Fibroblast of the aortic adventitia (primary cell): ENCODE measurements around the gene LRRFIP2. TPM values are rescaled to one million over a fixed set of nuclear protein-coding genes. Genes with fewer than 3 reads are reported as not detected.

ENCODE experiments used
- DNase-seq: peaks from one replicate; pipeline ENCODE4 v3.0.0-alpha.2; 2010; ENCODE audit warnings: low read depth
- H3K4me3 ChIP-seq: 2 replicates; pipeline ENCODE4 v1.5.1; 2011; ENCODE audit warnings: low read depth, mild to moderate bottlenecking, control low read depth, low read length, moderate library complexity
- total RNA-seq: library from RNA; depleted of rRNA; stranded (reverse); fragments of >200 nt; gene quantifications from 2 replicates; pipeline ENCODE4 v1.2.3, GENCODE V29; 2012; ENCODE audit warnings: low replicate concordance
- TF ChIP-seq, protein P1 (sequence below): IDR thresholded peaks from 2 replicates; pipeline ENCODE4 v1.5.1; 2011; ENCODE audit warnings: mild to moderate bottlenecking, low read length, control low read depth, inconsistent platforms; ENCODE audit not compliant: insufficient read depth

The LRRFIP2 gene
- total RNA-seq, 1 donor: 46.8 TPM

DNA sequence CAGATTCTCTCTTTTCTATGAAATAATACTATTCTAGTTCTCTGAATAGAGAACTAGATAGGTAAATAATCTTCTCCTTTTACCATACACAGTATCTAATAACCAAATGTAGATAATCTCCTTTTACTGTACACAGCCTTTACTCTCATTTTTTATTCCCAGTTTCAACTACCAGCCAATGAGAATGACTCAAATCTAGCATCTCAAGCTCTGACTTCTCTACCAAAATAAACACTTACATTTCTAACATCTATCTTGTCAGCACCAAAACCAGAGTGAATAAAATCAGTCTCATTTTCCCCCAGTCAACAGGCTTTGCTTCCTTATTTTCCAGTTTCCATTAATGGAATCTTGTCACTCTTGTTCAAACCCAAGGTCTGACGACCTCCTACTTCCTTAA is 36.9 kb downstream of the LRRFIP2 start:
- no peak overlapping the region for H3K4me3 ChIP-seq
- DNase-seq: no peak
- TF ChIP-seq, protein P1, sequence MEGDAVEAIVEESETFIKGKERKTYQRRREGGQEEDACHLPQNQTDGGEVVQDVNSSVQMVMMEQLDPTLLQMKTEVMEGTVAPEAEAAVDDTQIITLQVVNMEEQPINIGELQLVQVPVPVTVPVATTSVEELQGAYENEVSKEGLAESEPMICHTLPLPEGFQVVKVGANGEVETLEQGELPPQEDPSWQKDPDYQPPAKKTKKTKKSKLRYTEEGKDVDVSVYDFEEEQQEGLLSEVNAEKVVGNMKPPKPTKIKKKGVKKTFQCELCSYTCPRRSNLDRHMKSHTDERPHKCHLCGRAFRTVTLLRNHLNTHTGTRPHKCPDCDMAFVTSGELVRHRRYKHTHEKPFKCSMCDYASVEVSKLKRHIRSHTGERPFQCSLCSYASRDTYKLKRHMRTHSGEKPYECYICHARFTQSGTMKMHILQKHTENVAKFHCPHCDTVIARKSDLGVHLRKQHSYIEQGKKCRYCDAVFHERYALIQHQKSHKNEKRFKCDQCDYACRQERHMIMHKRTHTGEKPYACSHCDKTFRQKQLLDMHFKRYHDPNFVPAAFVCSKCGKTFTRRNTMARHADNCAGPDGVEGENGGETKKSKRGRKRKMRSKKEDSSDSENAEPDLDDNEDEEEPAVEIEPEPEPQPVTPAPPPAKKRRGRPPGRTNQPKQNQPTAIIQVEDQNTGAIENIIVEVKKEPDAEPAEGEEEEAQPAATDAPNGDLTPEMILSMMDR: no peak

DNA sequence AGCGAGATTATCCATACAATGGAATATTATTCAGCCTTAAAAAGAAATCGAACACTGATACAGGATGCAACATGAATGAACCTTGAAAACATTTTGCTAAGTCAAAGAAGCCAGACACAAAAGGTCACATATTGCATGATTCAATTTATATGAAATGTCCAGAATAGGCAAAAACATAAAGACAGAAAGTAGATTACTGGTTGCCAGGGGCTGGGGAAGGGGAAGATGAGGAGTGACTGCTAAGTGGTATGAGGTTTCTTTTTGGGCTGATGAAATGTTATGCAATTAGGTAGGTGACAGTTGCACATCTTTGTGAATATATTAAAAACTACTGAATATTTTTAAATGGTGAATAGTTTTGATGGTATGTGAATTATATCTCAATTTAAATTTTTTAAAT is 38.3 kb downstream of the LRRFIP2 start:
- TF ChIP-seq, protein P1: no peak
- DNase-seq: peak; percentile 39
- H3K4me3 ChIP-seq: no peak overlapping the region

DNA sequence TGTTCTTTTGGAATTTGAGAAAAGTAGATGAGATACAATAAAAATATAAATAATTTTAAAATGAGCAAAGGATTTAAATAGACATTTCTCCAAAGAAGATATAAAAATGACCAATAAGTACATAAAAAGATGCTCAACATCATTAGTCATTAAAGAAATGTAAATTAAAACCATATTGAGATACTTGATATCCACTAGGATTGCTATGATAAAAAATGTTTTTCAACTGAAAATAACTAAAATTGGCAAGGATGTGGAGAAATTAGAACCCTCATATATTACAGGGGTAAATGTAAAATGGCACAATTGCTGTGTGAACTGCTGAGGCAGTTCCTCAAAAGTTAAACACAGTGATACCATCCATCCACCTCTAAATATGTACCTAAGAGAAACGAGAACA is 38.8 kb downstream of the LRRFIP2 start:
- no peak overlapping the region for H3K4me3 ChIP-seq
- TF ChIP-seq, protein P1: no peak
- no peak for DNase-seq

DNA sequence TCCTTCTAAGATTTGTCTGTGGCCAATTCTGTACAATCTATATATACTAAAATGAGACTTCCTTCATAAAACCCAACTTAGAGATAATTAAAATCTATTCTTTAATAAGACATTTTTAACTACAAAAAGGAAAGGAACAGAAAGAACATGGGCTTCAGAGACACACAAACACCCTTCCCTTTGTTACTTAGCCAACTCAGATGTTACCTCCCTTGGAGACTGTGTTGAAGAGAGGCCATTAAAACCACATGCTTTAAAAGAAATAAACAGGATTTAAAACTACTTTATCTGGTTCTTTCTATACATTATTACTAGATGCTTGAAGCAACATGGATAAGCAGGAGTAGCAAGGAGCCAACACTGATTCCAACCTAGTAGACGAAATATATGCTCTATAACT is 42.0 kb downstream of the LRRFIP2 start:
- H3K4me3 ChIP-seq: no peak overlapping the region
- TF ChIP-seq, protein P1: no peak
- no peak for DNase-seq

DNA sequence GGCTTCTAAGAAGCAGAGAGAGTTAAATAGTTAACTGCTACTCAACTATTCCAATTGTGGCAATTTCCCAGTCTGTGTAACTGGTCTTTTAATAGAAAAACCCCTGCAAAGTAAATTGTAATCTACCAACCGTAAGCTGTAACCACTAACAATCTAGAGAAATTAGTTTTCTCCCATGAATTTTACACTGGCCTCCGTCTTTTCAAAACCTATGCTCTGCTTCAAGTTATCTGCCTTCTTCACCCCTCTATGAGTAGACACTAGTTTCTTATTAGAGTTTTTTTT is 42.6 kb downstream of the LRRFIP2 start:
- no peak overlapping the region for H3K4me3 ChIP-seq
- TF ChIP-seq, protein P1: no peak
- DNase-seq: no peak

DNA sequence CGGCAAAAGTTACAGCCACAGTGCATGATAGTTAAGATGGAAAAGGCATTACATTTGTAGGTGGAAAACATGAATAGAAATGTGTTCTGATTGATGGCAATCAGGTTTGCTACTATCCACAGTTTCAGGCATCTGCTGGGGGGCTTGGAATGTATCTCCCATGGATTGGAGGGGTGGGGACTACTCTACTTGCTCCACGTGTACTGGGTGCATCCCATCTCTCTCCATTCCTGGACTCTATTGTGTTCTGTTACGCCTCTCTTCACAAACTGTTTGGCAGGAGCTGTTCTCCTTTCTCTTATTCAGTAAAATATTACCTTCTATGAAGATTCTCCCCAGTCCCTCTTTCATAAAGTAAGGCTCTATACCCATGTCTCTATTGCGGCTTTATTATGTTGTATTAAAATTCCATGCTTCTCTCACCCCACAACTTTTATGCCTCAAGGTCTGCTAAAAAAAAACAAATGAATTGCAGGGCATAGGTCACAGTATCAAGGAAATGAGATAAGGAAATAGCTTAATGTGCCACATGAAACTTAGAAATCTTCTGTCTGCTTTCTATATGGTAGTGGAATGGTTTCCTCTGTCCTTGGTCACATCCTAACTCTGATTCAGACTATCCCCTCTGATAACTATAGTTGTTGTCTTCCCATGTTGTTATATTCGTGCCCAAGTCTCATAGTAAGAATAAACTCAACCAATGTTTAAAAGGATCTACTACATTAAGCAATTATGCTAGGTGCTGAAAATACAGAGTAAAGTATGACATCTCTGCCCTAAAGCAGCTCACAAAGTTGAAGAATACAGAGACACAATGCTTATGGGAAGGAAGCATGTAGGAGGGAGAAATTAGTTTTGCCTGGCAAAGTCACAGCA is 43.2 kb downstream of the LRRFIP2 start:
- no peak for DNase-seq
- TF ChIP-seq, protein P1: no peak
- no peak overlapping the region for H3K4me3 ChIP-seq

DNA sequence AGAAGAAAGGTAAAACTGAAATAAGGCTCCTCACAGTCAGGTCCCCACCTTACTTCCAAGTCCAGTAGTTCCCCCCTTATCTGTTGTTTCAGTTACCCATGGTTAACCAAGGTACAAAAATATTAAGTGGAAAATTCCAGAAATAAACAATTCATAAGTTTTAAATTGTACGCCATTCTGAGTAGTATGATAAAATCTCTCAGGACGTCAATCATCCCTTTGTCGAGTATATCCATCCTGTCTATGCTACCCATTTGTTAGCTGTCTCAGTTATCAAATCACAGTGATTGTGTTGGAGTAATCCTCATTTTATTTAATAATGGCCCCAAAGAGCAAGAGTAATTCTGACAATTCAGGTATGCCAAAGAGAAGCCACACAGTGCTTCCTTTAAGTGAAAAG is 43.9 kb downstream of the LRRFIP2 start:
- no peak overlapping the region for H3K4me3 ChIP-seq
- no peak for DNase-seq
- TF ChIP-seq, protein P1: no peak
